ENCODE data around the gene UBE2U. TPM values are rescaled to one million over a fixed set of nuclear protein-coding genes. Genes with fewer than 3 reads are reported as not detected.

UBE2U gene
- total and polyA plus RNA-seq, 2 of the 8 experiments (the other 6 are each of a cell fraction or from before 2014, with no cell fraction given), result not detected

- TF ChIP-seq CREB1 (IDR thresholded peaks at IDR 0.05), result no peak
- no peak for TF ChIP-seq EZH2 (IDR thresholded peaks at IDR 0.05; ENCODE audit: low read depth, low read length, severe bottlenecking)
- TF ChIP-seq ZNF274 (IDR thresholded peaks at IDR 0.05; ENCODE audit: borderline replicate concordance, extremely low read depth, low read length), result no peak
- no peak for TF ChIP-seq CTCF (IDR thresholded peaks at IDR 0.05; ENCODE audit: control extremely low read depth in 1 of 3, insufficient read depth in 1 of 3, low read depth in 1 of 3, low read length in 3 of 3)
- TF ChIP-seq ATF3 (IDR thresholded peaks at IDR 0.05; ENCODE audit: insufficient read depth, low read depth, low read length), result no peak
Observed at GRCh38 chr1:64220241-64220640, 16.8 kb downstream of the UBE2U start (continued).
